Lung (tissue), 12 donors: Measurements from ENCODE around the gene WRAP73. TPM values are rescaled to one million over a fixed set of nuclear protein-coding genes. Genes with fewer than 3 reads are reported as not detected.

Source experiments
- ATAC-seq: fragments of 200-7000 bp; cut with Tn5 transposase; one replicate; pipeline ENCODE4 v1.9.1; 2020; ENCODE audit warnings: moderate number of reproducible peaks; ENCODE audit not compliant: insufficient read depth, low FRiP score
- DNase-seq, 3 donors: peaks; one replicate each; pipeline ENCODE4 v3.0.0-alpha.2; 2013 to 2017
- H3K27ac ChIP-seq, 2 donors: one replicate each; pipeline ENCODE4 v1.5.1; 2013; ENCODE audit warnings: mild to moderate bottlenecking in 2 of 2, moderate library complexity in 2 of 2, control low read depth in 1 of 2, inconsistent platforms in 1 of 2, low read depth in 1 of 2, low read length in 1 of 2
- H3K27me3 ChIP-seq, 3 donors: one replicate each; pipeline ENCODE4 v1.5.1; 2013; ENCODE audit warnings: low read length in 2 of 3; ENCODE audit not compliant: control insufficient read depth in 3 of 3, insufficient read depth in 3 of 3
- H3K36me3 ChIP-seq, 4 donors: one replicate each; pipeline ENCODE4 v1.5.1; 2013; ENCODE audit warnings: low read length in 4 of 4, mild to moderate bottlenecking in 1 of 4, moderate library complexity in 1 of 4; ENCODE audit not compliant: control insufficient read depth in 4 of 4, insufficient read depth in 4 of 4
- H3K4me1 ChIP-seq, 5 donors: one replicate each; pipeline ENCODE4 v1.5.1; 2013; ENCODE audit warnings: low read length in 5 of 5, mild to moderate bottlenecking in 2 of 5, moderate library complexity in 1 of 5; ENCODE audit not compliant: control insufficient read depth in 5 of 5, insufficient read depth in 5 of 5
- H3K4me3 ChIP-seq: one replicate; pipeline ENCODE4 v1.5.1; 2013; ENCODE audit warnings: mild to moderate bottlenecking, control low read depth, moderate library complexity
- H3K9ac ChIP-seq, 2 donors: one replicate each; pipeline ENCODE4 v1.5.1; 2013; ENCODE audit warnings: low read length in 2 of 2, control low read depth in 1 of 2; ENCODE audit not compliant: insufficient read depth in 1 of 2
- H3K9me3 ChIP-seq, 4 donors: one replicate each; pipeline ENCODE4 v1.5.1; 2013; ENCODE audit warnings: low read length in 3 of 4, mild to moderate bottlenecking in 1 of 4, moderate library complexity in 1 of 4; ENCODE audit not compliant: control insufficient read depth in 4 of 4, insufficient read depth in 3 of 4
- CTCF ChIP-seq: IDR thresholded peaks from 2 replicates; pipeline ENCODE4 v1.5.1; 2012; ENCODE audit warnings: mild to moderate bottlenecking; ENCODE audit errors: control extremely low read depth, extremely low read depth
- WGBS, 2 donors: extraction: QIAGEN DNeasy Blood & Tissue Kit; methylation state at CpG; one replicate each; pipeline ENCODE4 v1.1.7; 2013; 5-methylcytosine and 5-hydroxymethylcytosine counted together
- polyA plus RNA-seq, 2 donors: library from polyadenylated mRNA; stranded (reverse); fragments of 200-250 nt; gene quantifications; one replicate each; pipeline ENCODE4 v1.2.1, GENCODE V29; 2013
- total RNA-seq, 2 donors: library from RNA; depleted of rRNA in 1 of 2; stranded (reverse); fragments of >200 nt in 1 of 2; gene quantifications; one replicate each; pipeline ENCODE4 v1.2.1, GENCODE V29; 2014 to 2021
- donor health status: control.
- donor health status: control.
- donor health status: Bipolar disorder and iron deficiency.
- donor health status: healthy.
- donor health status: DM: yes; HTN: yes; CAD: no.

WRAP73 gene
- total and polyA plus RNA-seq, 4 donors = 17.3 to 25.3 (median 22.8) TPM

GRCh38 chr1:3657578-3658230, 7.8 kb upstream of the WRAP73 start:
- H3K36me3 ChIP-seq = no peaks in the 10 kb centered on the region
- no peak for ATAC-seq
- H3K4me1 ChIP-seq = peaks cover 0 to 3% (median 0%) of the 10 kb centered on the region in 5 donors
- H3K27ac ChIP-seq = no peak overlapping the region
- no peak for TF ChIP-seq CTCF
- H3K9me3 ChIP-seq = peaks cover 0 to 2% (median 0%) of the 10 kb centered on the region in 4 donors
- DNase-seq = no peak
- H3K27me3 ChIP-seq = peaks cover 12 to 43% (median 19%) of the 10 kb centered on the region in 3 donors
- 80 to 85% methylated on average over 26 of the region's 26 CpGs for WGBS, 2 donors
- no peak overlapping the region for H3K9ac ChIP-seq
- no peak overlapping the region for H3K4me3 ChIP-seq

GRCh38 chr1:3657096-3657475, 7.2 kb upstream of the WRAP73 start:
- Histone ChIP-seq H3K27ac (no peak overlapping the region), H3K9me3 (peaks cover 0 to 2% (median 0%) of the 10 kb centered on the region in 4 donors), H3K9ac (no peak overlapping the region), H3K4me1 (peaks cover 0 to 6% (median 0%) of the 10 kb centered on the region in 5 donors), H3K36me3 (no peaks in the 10 kb centered on the region), H3K27me3 (peaks cover 16 to 45% (median 19%) of the 10 kb centered on the region in 3 donors), H3K4me3 (no peak overlapping the region)
- ATAC-seq (no peak), DNase-seq (no peak)
- WGBS, 2 donors = 71 to 75% methylated on average over 6 of the region's 6 CpGs
- no peak for TF ChIP-seq CTCF

- Histone ChIP-seq H3K27me3 (peaks cover 16 to 45% (median 19%) of the 10 kb centered on the region in 3 donors), H3K9me3 (peaks cover 0 to 2% (median 0%) of the 10 kb centered on the region in 4 donors), H3K9ac (no peak overlapping the region), H3K4me1 (peaks cover 0 to 9% (median 0%) of the 10 kb centered on the region in 5 donors), H3K36me3 (no peaks in the 10 kb centered on the region), H3K4me3 (no peak overlapping the region), H3K27ac (no peak overlapping the region)
- ATAC-seq (no peak), DNase-seq (no peak)
- TF ChIP-seq CTCF = no peak
- 83 to 92% methylated on average over 13 of the region's 13 CpGs for WGBS, 2 donors
These were observed 6.7 kb upstream of the WRAP73 start for GRCh38 chr1:3656450-3657095.
